Endometrium (tissue), 2 donors: ENCODE results near the gene SMARCA4.
"Not testable (repeated sequence)": the region's sequence is repeated elsewhere in the genome, so short reads cannot be mapped to it uniquely, and the experiment has no call there.

Source experiments
- FAIRE-seq: peaks from 2 replicates; lab custom pipeline; 2012; peaks lifted over from hg19 to GRCh38; lab: Jason Lieb, UNC
- donor health status: control.
- donor health status: control.

SMARCA4 gene

DNA sequence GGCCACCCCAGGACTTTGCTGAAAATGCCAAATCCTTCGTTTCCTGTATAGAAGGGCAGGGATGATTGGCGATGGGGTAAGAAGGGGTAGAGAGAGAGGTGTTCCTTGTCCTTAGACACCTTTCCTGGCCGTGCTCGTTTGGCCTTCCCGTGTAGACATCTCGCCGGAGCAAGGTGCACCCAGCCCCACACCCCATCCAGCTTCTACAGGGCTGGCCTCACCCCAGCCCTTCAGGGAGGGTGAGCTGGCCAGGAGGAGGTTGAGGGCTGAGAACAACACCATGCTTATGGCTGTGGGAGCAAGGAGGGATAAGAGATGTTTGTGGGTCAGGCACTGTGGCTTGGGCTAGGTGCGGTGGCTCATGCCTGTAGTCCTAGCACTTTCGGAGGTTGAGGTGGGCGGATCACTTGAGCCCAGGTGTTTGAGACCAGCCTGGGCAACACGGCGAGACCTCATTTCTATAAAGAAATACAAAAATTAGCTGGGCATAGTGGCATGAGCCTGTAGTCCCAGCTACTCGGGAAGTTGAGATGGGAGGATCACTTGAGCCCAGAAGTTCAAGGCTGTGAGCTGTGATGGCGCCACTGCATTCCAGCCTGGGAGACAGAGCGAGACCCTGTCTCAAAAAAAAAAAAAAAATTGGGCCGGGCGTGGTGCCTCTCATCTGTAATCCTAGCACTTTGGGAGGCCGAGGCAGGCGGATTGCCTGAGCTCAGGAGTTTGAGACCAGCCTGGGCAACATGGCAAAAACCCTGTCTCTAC lies 15.5 kb downstream of the SMARCA4 start:
- no peak for FAIRE-seq

DNA sequence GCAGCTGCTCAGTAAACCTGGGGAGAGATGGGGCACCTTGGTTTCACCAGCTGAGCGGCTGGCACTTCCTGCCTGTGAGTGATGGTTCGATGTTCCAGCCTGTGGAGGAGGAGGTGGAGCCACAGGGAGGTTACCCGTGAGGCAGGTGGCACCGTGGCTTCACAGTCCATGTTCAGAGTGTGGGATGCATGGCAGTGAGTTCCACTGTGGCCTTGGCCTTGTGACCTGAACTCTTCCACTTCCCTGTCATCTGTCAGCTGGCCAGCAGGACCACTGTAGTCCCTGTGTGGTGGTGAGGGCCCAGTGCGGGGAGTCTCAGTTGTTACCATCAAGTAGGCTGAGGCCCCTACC lies 16.9 kb downstream of the SMARCA4 start:
- no peak for FAIRE-seq

DNA sequence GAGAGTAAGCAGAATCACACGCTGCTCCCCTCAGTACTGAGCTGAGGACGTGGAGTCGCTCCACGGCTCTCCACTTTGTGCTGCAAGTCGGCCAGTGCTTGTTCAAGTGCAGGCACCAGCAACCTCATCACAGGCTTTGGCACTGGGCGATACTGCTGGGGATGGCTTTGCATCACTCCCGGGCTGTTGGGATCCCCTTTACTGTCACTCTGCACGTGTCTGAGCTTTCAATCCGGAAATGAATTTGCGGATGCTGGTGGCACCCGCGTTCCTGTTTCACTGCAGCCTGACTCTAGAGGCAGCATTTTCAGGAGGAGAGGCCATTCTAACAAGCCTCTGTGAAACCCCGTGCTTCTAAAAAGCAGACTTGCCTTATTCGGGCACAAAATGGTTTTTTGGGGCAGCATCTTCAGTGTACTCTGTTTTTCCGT lies 19.1 kb downstream of the SMARCA4 start:
- FAIRE-seq, result no peak

DNA sequence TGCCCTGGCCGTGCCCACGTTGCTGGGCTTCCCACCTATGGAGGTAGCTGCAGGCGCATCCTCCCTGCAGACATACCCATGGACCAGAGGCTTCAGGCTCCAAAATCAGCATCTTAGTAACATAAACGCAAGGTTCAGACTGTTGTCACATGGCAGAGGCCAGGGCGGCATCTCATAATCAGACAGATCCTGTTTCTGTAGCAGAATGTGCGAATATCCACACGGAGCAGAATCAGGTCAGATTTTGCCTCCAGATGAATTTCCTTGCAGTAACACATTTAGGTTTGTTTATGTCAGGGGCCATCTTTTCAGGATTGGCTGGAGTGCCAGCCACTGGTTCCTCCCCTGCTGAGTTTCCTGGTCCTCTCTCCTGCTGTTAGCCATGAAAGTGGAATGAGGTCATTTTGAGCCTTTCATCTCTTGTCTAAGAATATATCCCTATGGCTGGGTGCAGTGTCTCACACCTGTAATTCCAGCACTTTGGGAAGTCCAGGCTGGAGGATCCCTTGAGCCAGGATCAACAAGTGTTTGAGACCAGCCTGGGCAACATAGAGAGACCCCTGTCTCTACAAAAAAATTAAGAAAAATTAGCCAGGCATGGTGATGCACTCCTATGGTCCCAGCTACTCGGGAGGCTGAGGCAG lies 20.5 kb downstream of the SMARCA4 start:
- FAIRE-seq, result no peak

DNA sequence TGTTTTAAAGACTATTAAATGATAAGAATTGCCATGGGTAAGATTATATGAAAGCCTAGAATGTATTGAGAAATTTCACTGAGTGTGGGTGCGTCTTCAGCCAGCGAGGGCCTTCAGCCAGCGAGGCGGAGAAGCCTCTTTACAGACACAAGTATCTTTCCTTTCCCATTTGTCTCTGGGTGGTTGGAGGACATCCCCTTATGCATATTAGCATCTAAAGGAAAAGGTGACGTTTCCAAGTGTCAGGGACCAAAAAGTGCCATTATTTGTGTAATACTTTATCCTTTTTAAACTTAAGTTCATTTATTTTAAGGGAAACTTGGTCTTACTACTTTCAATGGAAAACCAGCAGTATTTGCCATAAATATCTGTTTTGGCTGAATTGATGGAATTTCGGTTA lies 22.2 kb downstream of the SMARCA4 start:
- no peak for FAIRE-seq

DNA sequence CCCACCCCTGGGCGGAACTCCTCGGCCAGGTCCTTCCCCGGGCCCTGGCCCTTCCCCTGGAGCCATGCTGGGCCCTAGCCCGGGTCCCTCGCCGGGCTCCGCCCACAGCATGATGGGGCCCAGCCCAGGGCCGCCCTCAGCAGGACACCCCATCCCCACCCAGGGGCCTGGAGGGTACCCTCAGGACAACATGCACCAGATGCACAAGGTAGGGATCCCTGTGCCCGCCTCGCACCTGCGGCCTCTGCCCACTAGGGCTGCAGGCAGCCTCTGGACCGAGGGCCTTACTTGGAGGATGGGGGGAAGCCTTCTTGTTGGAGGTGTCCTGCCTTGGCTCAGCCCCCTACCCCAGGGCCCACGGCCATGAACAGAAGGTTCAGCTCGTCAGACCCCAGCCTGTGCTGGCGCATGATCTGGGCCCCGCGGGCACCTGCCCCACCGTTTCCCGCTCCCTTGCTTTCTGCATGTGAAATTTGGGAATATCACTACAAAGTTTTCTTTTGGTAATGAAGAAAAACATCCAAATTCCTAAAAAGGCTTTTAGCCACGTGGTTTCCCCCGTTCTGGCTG lies 23.4 kb downstream of the SMARCA4 start:
- FAIRE-seq, result no peak

DNA sequence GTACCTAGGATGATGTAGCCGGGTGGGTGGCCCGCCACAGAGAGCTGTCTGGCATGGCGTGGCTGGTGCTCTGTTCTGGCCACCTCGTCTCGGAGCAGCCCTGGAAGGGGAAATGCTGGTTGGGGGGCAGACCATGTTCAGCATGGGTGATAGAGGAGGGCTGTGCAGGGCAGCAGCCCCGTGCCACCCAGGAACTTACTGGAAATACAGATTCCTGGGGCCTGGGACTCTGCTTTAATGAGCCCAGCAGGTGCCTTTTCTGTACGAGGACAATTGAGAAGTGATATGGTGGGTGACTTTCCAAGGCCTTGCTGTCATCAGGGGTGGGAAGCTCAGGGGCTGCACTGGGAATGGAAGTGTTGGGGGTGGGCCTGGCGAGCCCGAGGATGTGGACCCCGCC lies 24.7 kb downstream of the SMARCA4 start:
- FAIRE-seq, result no peak

DNA sequence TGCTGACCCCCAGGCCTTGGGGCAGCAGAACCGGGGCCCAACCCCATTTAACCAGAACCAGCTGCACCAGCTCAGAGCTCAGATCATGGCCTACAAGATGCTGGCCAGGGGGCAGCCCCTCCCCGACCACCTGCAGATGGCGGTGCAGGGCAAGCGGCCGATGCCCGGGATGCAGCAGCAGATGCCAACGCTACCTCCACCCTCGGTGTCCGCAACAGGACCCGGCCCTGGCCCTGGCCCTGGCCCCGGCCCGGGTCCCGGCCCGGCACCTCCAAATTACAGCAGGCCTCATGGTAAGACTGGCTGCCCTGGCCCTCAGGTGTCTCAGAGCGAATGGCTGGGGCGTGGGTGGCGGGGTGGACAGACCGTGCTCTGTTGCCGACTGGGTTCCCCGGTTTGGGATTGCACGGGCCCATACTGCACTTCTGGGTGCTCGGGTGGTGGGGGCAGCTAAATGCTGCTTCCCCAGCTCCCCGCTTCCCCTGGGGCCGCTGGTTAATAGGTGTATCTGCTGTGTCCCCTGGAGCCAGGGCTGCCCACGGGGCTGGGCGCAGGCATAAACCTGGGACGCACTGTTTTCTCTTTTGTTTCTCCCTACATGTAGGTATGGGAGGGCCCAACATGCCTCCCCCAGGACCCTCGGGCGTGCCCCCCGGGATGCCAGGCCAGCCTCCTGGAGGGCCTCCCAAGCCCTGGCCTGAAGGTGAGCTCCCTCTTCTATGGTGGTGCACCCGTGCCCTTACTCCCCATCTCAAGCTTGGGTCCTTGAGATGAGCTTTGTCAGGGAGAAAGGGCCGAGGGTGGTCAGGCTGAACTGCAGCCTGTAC lies 25.7 kb downstream of the SMARCA4 start:
- FAIRE-seq, result no peak

DNA sequence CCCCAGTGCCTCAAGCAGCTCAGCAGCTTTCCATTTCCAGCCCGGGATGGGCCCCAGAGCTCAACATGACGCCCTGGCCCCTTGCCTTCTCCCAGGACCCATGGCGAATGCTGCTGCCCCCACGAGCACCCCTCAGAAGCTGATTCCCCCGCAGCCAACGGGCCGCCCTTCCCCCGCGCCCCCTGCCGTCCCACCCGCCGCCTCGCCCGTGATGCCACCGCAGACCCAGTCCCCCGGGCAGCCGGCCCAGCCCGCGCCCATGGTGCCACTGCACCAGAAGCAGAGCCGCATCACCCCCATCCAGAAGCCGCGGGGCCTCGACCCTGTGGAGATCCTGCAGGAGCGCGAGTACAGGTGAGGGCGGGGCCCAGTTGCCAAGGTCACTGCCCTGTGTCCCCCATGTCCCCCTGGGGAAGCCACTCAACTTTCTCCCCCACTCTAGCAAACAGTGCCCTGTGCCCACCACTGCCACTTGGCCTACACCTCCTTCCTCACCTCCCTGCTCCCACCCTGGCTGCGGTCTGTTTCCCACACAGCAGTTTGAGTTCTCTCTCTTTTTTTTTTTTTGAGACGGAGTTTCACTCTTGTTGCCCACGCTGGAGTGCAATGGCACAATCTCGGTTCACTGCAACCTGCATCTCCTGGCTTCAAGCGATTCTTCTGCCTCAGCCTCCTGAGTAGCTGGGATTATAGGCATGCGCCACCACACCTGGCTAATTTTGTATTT lies 26.9 kb downstream of the SMARCA4 start:
- no peak for FAIRE-seq

DNA sequence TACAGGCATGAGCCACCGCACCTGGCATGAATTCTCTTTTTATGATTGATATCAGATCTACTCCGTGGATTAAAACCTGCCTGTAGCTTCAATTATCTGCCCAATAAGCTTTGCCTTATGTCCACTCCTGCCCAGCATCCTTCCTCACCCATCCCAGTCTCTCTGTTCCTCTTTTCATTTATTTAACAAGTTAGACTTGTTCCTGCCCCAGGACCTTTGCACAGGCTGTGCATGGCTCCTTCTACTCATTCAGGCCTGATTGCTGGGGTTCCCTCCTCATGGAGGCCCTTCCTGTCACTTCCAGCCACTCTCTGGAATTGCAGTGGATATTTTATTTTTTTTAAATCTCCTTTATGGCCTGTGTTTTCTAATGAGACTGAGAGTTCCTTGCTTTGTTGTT lies 27.6 kb downstream of the SMARCA4 start:
- no peak for FAIRE-seq

DNA sequence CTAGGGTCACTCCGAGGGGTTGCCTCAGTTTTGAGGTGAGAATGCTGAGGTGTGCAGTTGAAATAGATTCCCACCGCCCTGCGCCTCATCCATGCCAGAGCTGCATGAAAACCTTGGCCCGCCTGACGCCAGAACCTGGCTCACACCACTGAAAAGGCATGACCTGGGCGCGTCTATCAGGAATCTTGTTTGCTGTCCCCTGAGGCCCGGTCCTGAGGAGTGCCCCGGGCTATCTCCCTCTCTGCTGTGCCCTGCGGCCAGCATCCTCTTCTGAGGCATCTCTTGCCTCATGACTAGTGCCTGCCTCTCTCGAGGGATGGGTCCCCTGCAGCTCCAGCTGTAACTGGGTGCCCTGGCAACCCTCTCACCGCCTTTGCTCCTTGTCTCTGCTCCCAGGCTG lies 28.1 kb downstream of the SMARCA4 start:
- no peak for FAIRE-seq

DNA sequence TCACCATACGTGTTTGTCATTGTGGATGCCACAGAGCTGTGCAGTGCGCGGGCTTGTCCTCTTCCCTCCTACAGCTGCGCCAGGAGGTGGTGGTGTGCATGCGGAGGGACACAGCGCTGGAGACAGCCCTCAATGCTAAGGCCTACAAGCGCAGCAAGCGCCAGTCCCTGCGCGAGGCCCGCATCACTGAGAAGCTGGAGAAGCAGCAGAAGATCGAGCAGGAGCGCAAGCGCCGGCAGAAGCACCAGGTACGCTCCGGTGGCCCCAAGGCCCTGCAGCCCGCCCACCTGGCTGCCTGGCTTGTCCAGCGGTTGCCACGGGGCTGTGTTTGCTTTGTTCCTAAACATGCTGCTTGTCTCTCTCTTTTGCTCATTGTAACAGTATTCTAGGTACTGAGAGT lies 30.2 kb downstream of the SMARCA4 start:
- FAIRE-seq, result no peak

DNA sequence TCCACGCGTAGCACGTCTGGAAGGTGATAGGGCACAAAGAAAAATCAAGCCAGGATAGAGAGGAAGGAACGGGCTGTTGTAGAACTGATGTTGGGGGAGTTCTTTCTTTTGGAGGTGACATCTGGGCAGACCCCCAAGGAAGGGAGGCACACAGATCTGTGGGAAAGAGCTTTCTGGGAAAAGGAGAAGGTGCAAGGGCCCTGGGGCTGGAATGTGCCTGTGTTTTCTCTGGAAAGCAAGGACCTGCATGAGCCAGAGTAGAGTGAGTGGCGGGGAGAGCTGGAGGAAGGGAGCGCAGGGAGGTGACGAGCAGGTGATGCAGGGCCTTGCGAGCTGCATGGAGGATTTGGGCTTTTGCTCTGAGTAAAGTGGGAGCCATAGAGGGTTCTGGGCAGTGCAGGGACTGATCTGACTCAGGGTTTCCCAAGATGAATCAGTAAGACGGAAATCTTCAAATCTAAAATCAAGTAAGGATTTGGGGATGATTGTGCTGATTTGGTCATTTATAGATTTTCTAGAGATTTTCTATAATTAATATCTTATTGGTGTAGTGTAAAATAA lies 30.8 kb downstream of the SMARCA4 start:
- no peak for FAIRE-seq

DNA sequence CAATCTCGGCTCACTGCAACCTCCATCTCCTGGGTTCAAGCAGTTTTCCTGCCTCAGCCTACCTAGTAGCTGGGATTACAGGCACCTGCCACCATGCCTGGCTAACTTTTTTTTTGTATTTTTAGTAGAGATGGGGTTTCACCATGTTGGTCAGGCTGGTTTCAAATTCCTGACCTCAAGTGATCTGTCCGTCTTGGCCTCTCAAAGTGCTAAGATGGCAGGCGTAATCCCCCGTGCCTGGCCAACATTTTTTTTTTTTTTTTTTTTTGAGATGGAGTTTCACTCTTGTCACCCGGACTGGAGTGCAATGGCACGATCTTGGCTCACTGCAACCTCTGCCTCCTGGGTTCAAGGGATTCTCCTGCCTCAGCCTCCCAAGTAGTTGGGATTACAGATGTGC lies 31.3 kb downstream of the SMARCA4 start:
- not testable (repeated sequence) for FAIRE-seq

DNA sequence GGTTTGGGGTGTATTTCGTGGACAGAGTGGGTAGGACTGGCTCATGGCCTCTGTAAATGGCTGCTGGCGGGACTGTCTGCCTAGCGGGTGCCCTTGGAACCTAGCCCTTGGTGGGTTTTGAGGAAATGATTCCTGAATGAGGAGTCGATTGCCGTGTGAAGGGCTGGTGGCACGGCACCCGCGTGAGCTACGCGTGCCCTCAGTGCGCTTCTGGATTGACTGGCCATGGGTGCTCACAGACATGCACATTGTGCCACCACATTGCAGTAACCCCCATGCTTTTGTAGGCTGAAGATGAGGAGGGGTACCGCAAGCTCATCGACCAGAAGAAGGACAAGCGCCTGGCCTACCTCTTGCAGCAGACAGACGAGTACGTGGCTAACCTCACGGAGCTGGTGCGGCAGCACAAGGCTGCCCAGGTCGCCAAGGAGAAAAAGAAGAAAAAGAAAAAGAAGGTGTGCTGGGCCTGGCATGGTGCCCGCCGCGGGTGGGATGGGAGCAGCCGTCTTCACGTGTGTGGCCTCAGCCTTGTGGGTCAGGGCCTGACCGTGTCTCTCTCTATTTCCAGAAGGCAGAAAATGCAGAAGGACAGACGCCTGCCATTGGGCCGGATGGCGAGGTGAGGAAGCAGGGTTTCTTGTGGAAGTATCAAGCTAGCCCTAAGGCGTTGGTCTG lies 35.2 kb downstream of the SMARCA4 start:
- FAIRE-seq, result no peak

DNA sequence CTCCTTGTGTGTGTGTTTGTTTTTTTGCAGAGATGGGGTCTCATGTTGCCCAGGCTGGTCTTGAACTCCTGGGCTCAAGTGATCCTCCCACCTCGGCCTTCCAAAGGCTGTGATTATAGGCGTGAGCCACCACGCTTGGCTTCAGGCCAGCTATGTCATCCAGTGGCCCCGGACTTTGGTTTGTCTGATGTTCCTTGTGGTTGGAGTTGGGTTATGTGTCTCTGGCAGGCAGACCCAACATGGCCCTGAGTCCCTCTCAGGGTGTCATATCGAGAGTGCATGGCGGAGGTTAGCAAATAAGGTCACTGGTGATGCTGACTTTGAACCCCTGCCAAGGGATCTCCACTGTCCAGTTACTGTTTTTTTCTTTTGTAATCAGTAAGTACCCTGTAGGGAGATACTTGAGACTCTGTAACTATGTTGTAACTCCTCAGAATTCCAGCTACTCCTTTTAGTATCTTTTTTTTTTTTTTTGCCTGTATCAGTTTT lies 37.3 kb downstream of the SMARCA4 start:
- FAIRE-seq, result no peak

DNA sequence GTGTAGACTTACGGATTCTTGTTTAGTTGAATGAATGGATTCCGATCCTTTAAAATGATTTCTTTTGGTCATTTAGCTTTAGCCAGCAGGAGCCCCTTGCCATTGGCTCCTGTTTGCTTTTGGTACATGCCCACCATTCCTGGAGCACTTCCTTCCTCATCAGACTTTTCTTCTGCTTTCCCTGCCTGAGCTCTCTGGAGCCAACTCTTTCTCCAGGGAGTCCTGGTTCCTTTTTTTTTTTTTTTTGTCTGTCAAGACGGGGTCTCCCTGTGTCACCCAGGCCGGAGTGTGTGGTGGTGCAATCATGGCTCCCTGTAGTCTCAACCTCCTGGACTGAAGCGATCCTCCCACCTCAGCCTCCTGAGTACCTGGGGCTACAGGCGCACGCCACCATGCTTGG lies 37.8 kb downstream of the SMARCA4 start:
- no peak for FAIRE-seq

DNA sequence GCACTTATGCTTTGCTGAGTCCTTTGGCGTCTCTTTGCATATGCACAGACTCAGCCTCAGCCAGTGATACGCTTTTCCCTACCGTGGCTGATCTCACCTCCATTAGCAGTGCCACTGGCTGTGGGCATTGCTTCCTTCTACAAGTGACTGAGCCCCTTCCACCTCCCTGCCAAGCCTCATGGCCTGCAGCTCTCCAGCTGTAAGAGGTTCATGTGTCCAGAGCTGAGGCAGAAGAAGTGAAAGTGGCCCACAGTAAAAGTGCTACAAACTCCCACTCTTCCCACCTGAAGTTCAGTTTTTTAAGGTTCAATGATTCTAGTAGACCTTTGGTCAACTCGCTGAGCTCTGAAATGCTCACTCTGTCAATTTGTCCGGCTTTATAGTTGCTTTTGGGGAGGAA lies 44.7 kb downstream of the SMARCA4 start:
- no peak for FAIRE-seq

DNA sequence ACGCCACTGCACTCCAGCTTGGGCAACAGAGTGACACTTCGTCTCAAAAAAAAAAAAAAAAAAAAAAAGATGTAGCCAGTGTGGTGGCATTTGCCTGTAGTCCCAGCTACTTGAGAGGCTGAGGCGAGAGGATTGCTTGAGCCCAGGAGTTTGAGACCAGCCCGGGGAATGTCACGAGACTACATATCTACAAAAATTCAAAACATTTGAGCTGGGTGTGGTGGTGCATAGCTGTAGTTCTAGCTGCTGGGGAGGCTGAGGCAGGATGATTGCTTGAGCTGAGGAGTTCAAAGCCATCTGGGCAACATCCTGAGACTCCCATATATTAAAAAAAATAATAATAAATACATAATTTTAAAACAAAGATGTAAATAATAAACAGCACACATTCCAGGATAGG lies 46.6 kb downstream of the SMARCA4 start:
- no peak for FAIRE-seq

DNA sequence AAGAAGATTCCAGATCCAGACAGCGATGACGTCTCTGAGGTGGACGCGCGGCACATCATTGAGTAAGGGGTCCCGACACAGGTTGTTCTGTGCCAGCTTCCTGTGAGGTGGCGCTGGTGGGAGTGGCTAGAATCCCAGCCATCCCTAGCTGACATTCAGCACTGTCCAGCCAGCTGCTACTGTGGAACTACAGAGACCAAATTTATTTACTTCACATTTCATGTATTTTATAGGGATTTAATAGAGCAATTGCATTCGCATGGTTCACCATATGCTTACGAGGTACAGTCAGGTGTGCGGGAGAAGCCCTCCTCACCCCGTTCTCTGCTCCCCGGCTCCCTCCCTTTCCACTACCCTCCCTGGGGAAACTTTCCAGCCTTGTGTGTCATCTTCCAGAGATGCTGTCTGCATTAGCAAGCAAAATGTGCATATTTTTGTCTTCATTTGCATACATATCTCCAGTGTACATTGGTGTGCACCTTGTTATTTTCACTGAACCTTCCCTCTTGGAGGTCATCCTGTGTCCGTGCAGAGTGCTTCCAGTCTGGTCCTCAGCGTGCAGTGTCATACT lies 47.2 kb downstream of the SMARCA4 start:
- no peak for FAIRE-seq

DNA sequence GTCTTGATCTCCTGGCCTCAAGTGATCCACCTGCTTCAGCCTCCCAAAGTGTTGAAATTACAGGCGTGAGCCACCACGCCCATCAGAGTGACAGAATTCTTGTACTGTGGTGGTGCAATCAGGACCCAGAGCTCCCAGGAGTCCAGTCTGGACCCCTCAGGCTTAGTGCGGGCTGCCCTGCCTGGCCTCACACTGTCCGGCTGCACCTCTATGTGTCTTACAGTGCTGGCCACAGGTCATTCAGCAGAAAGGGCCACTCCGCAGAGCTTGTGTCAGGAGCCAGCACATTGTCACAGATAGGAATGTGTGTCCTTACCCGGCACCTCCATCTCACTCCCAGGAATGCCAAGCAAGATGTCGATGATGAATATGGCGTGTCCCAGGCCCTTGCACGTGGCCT lies 49.2 kb downstream of the SMARCA4 start:
- no peak for FAIRE-seq
